Measurements from ENCODE around the gene ARPC5L. TPM values are rescaled to one million over a fixed set of nuclear protein-coding genes. Genes with fewer than 3 reads are reported as not detected.
A peak's percentile ranks its signal among the peaks of the same experiment; 100 is the strongest.
"Not testable (repeated sequence)": the region's sequence is repeated elsewhere in the genome, so short reads cannot be mapped to it uniquely, and the experiment has no call there.

Gene ARPC5L
- total RNA-seq, 1 donor from 2014 or later: 57.0 TPM

- Histone ChIP-seq H3K9ac (ENCODE audit: low read length) (peak overlapping the region; percentile 53), H3K27me3 (ENCODE audit: insufficient read depth, low read length) (no peaks in the 10 kb centered on the region), H3K9me3 (ENCODE audit: insufficient read depth, low read depth, low read length) (no peaks in the 10 kb centered on the region), H3K4me2 (ENCODE audit: low read length) (peak overlapping the region; percentile 66), H3K4me1 (ENCODE audit: insufficient read depth, low read length) (peaks cover 30% of the 10 kb centered on the region), H3K4me3 (ENCODE audit: insufficient read depth, low read depth, low read length) (no peak overlapping the region), H2AFZ (ENCODE audit: low read depth, low read length) (no peak overlapping the region), H4K20me1 (ENCODE audit: insufficient read depth, low read length) (no peaks in the 10 kb centered on the region), H3K36me3 (ENCODE audit: insufficient read depth, low read length) (no peaks in the 10 kb centered on the region), H3K27ac (ENCODE audit: low read depth, low read length) (peak overlapping the region; percentile 37), H3K79me2 (ENCODE audit: insufficient read depth, low read length) (no peaks in the 10 kb centered on the region)
- peak; percentile 60 for FAIRE-seq
- peaks cover 15% of the 10 kb centered on the region for H3K4me1 Mint-ChIP-seq (ENCODE audit: low read depth, unreplicated experiment)
- H3K27ac Mint-ChIP-seq (ENCODE audit: unreplicated experiment): peak overlapping the region; percentile 89
- no peaks in the 10 kb centered on the region for H3K27me3 Mint-ChIP-seq (ENCODE audit: low read depth, unreplicated experiment)
- TF ChIP-seq EZH2 (IDR thresholded peaks at IDR 0.05; ENCODE audit: insufficient read depth, low read length) (no peak), CTCF (IDR thresholded peaks at IDR 0.05; ENCODE audit: insufficient read depth, low read depth, low read length) (no peak)
- no peak overlapping the region for H3K4me3 Mint-ChIP-seq (ENCODE audit: unreplicated experiment)
- H3K36me3 Mint-ChIP-seq (ENCODE audit: low read depth, unreplicated experiment): no peaks in the 10 kb centered on the region
- no peaks in the 10 kb centered on the region for H3K9me3 Mint-ChIP-seq (ENCODE audit: unreplicated experiment)
- DNase-seq (ENCODE audit: low read depth): peak; percentile 83
These were observed 27.3 kb upstream of the ARPC5L start for GRCh38 chr9:124834591-124834990.

- Mint-ChIP-seq H3K27ac (ENCODE audit: unreplicated experiment) (peak overlapping the region; percentile 89), H3K4me3 (ENCODE audit: unreplicated experiment) (no peak overlapping the region), H3K4me1 (ENCODE audit: low read depth, unreplicated experiment) (peaks cover 14% of the 10 kb centered on the region), H3K9me3 (ENCODE audit: unreplicated experiment) (no peaks in the 10 kb centered on the region), H3K27me3 (ENCODE audit: low read depth, unreplicated experiment) (no peaks in the 10 kb centered on the region), H3K36me3 (ENCODE audit: low read depth, unreplicated experiment) (no peaks in the 10 kb centered on the region)
- Histone ChIP-seq H3K4me3 (ENCODE audit: insufficient read depth, low read depth, low read length) (no peak overlapping the region), H3K4me2 (ENCODE audit: low read length) (peak overlapping the region; percentile 66), H4K20me1 (ENCODE audit: insufficient read depth, low read length) (no peaks in the 10 kb centered on the region), H3K9ac (ENCODE audit: low read length) (peak overlapping the region; percentile 32), H3K9me3 (ENCODE audit: insufficient read depth, low read depth, low read length) (no peaks in the 10 kb centered on the region), H3K4me1 (ENCODE audit: insufficient read depth, low read length) (peaks cover 30% of the 10 kb centered on the region), H2AFZ (ENCODE audit: low read depth, low read length) (no peak overlapping the region), H3K27me3 (ENCODE audit: insufficient read depth, low read length) (no peaks in the 10 kb centered on the region), H3K36me3 (ENCODE audit: insufficient read depth, low read length) (no peaks in the 10 kb centered on the region), H3K79me2 (ENCODE audit: insufficient read depth, low read length) (no peaks in the 10 kb centered on the region), H3K27ac (ENCODE audit: low read depth, low read length) (peak overlapping the region; percentile 19)
- TF ChIP-seq CTCF (IDR thresholded peaks at IDR 0.05; ENCODE audit: insufficient read depth, low read depth, low read length) (no peak), EZH2 (IDR thresholded peaks at IDR 0.05; ENCODE audit: insufficient read depth, low read length) (no peak)
- FAIRE-seq: no peak
- DNase-seq (ENCODE audit: low read depth): peak; percentile 70
These were observed 26.8 kb upstream of the ARPC5L start for GRCh38 chr9:124835026-124835557.

GRCh38 chr9:124838132-124838531 lies 23.8 kb upstream of the ARPC5L start:
- H3K4me1 ChIP-seq (ENCODE audit: insufficient read depth, low read length): peaks cover 16% of the 10 kb centered on the region
- not testable (repeated sequence) for H3K36me3 ChIP-seq (ENCODE audit: insufficient read depth, low read length); H3K4me3 ChIP-seq (ENCODE audit: insufficient read depth, low read depth, low read length); H3K27me3 ChIP-seq (ENCODE audit: insufficient read depth, low read length); H3K4me2 ChIP-seq (ENCODE audit: low read length); H3K79me2 ChIP-seq (ENCODE audit: insufficient read depth, low read length); H3K27me3 Mint-ChIP-seq (ENCODE audit: low read depth, unreplicated experiment); H2AFZ ChIP-seq (ENCODE audit: low read depth, low read length); H3K36me3 Mint-ChIP-seq (ENCODE audit: low read depth, unreplicated experiment); H3K9me3 Mint-ChIP-seq (ENCODE audit: unreplicated experiment); H3K4me3 Mint-ChIP-seq (ENCODE audit: unreplicated experiment); FAIRE-seq; H4K20me1 ChIP-seq (ENCODE audit: insufficient read depth, low read length); H3K27ac Mint-ChIP-seq (ENCODE audit: unreplicated experiment); DNase-seq (ENCODE audit: low read depth); H3K9me3 ChIP-seq (ENCODE audit: insufficient read depth, low read depth, low read length); H3K9ac ChIP-seq (ENCODE audit: low read length); H3K27ac ChIP-seq (ENCODE audit: low read depth, low read length)
- peaks cover 14% of the 10 kb centered on the region for H3K4me1 Mint-ChIP-seq (ENCODE audit: low read depth, unreplicated experiment)

GRCh38 chr9:124838567-124839275 lies 23.2 kb upstream of the ARPC5L start:
- H3K4me3 Mint-ChIP-seq (ENCODE audit: unreplicated experiment); H3K36me3 ChIP-seq (ENCODE audit: insufficient read depth, low read length); H3K27me3 Mint-ChIP-seq (ENCODE audit: low read depth, unreplicated experiment); H3K9me3 Mint-ChIP-seq (ENCODE audit: unreplicated experiment); DNase-seq (ENCODE audit: low read depth); H3K27me3 ChIP-seq (ENCODE audit: insufficient read depth, low read length); H4K20me1 ChIP-seq (ENCODE audit: insufficient read depth, low read length); H3K79me2 ChIP-seq (ENCODE audit: insufficient read depth, low read length); H3K27ac ChIP-seq (ENCODE audit: low read depth, low read length); H3K27ac Mint-ChIP-seq (ENCODE audit: unreplicated experiment); H3K9ac ChIP-seq (ENCODE audit: low read length); H3K4me2 ChIP-seq (ENCODE audit: low read length); FAIRE-seq; H3K9me3 ChIP-seq (ENCODE audit: insufficient read depth, low read depth, low read length); H2AFZ ChIP-seq (ENCODE audit: low read depth, low read length); H3K4me3 ChIP-seq (ENCODE audit: insufficient read depth, low read depth, low read length); H3K36me3 Mint-ChIP-seq (ENCODE audit: low read depth, unreplicated experiment): not testable (repeated sequence)
- peaks cover 20% of the 10 kb centered on the region for H3K4me1 ChIP-seq (ENCODE audit: insufficient read depth, low read length)
- H3K4me1 Mint-ChIP-seq (ENCODE audit: low read depth, unreplicated experiment): peaks cover 14% of the 10 kb centered on the region
